GM19395 (cell line): ENCODE results near the gene CP.

Experiments
- ATAC-seq: cut with Tn5 transposase; IDR thresholded peaks from one replicate; pipeline ENCODE4 v1.9.1; 2021; ENCODE audit warnings: mild to moderate bottlenecking, moderate library complexity; ENCODE audit not compliant: unreplicated experiment

CP gene

GRCh38 chr3:149128821-149129220 lies 92.8 kb downstream of the CP start:
- ATAC-seq: no peak

GRCh38 chr3:149122721-149123578 lies 98.7 kb downstream of the CP start:
- no peak for ATAC-seq
